ENCODE data around the gene LUZP4.

Gene LUZP4

DNA sequence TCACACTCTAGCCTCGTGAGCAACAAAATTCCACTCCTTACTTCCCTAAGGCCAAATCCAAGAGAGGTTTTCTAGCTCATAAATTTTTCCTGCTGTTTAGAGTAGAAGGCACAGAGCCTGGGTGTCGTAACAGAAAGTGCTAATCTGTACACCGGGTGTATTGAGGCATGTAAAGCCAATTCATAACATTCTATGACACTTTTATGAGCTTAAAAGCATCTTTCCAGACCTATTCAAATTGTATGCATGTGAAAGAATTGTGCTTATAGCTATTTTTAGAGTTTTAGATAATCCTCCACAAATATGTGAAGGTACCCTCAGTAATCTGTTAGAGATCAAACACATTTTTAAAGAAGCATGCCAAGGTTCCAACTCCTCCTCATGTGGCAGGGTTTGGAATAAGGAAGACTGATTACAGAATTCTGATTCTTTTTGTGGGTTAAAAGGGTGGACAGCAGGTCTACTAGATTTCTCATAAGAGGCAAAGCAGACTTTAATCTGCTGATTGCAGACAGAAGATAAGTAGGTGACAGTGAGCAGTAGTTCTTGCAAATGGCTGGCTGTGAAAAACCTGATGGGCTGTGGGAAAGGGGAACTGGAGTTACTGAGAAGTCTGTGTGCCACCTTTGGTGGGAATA lies 30.2 kb upstream of the LUZP4 start:
- TF ChIP-seq FOXP2 (optimal IDR thresholded peaks at IDR 0.05; ENCODE audit: borderline replicate concordance, extremely low read depth, extremely low read length, insufficient read depth) (no peak), REST (IDR thresholded peaks at IDR 0.05; ENCODE audit: insufficient read depth in 1 of 2, low read depth in 2 of 2, low read length in 2 of 2) (no peak), SIN3A (IDR thresholded peaks at IDR 0.05; ENCODE audit: borderline replicate concordance, insufficient read depth, low read length) (no peak), TAF1 (IDR thresholded peaks at IDR 0.05; ENCODE audit: borderline replicate concordance, insufficient read depth, low read length) (no peak), POLR2AphosphoS5 (IDR thresholded peaks at IDR 0.05; ENCODE audit: low read depth, low read length) (no peak)

- TF ChIP-seq REST (IDR thresholded peaks at IDR 0.05; ENCODE audit: insufficient read depth in 1 of 2, low read depth in 2 of 2, low read length in 2 of 2) (no peak), FOXP2 (optimal IDR thresholded peaks at IDR 0.05; ENCODE audit: borderline replicate concordance, extremely low read depth, extremely low read length, insufficient read depth) (no peak), TAF1 (IDR thresholded peaks at IDR 0.05; ENCODE audit: borderline replicate concordance, insufficient read depth, low read length) (no peak), SIN3A (IDR thresholded peaks at IDR 0.05; ENCODE audit: borderline replicate concordance, insufficient read depth, low read length) (no peak), POLR2AphosphoS5 (IDR thresholded peaks at IDR 0.05; ENCODE audit: low read depth, low read length) (no peak)
Measured at GRCh38 chrX:115260330-115260729, 29.2 kb upstream of the LUZP4 start.

GRCh38 chrX:115261148-115261547 lies 28.4 kb upstream of the LUZP4 start:
- no peak for TF ChIP-seq TAF1 (IDR thresholded peaks at IDR 0.05; ENCODE audit: borderline replicate concordance, insufficient read depth, low read length)
- TF ChIP-seq POLR2AphosphoS5 (IDR thresholded peaks at IDR 0.05; ENCODE audit: low read depth, low read length), result no peak
- no peak for TF ChIP-seq SIN3A (IDR thresholded peaks at IDR 0.05; ENCODE audit: borderline replicate concordance, insufficient read depth, low read length)
- TF ChIP-seq FOXP2 (optimal IDR thresholded peaks at IDR 0.05; ENCODE audit: borderline replicate concordance, extremely low read depth, extremely low read length, insufficient read depth), result no peak
- TF ChIP-seq REST (IDR thresholded peaks at IDR 0.05; ENCODE audit: insufficient read depth in 1 of 2, low read depth in 2 of 2, low read length in 2 of 2), result no peak

- no peak for TF ChIP-seq POLR2AphosphoS5 (IDR thresholded peaks at IDR 0.05; ENCODE audit: low read depth, low read length)
Measured at GRCh38 chrX:115264009-115264408, 25.5 kb upstream of the LUZP4 start.

DNA sequence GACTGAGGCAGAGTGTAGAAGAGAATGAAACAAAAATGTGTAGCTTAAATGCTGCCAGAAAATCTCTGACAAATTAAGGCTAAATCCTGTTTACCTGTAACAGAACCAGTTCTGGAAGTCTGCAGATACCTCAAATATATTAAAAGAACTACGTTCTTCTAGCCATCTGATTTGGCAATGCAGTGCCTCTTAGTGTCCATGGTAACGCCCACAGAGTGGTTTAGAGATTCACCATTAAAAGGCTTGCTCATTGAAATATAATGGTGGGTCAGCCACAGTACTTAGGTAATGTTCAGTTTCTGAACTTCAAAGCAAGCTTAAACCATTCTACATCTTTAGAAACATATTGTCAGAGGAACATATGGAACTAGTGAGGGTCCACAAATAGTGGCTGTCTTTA lies 23.2 kb upstream of the LUZP4 start:
- TF ChIP-seq TAF1 (IDR thresholded peaks at IDR 0.05; ENCODE audit: borderline replicate concordance, insufficient read depth, low read length) (no peak), SIN3A (IDR thresholded peaks at IDR 0.05; ENCODE audit: borderline replicate concordance, insufficient read depth, low read length) (no peak), FOXP2 (optimal IDR thresholded peaks at IDR 0.05; ENCODE audit: borderline replicate concordance, extremely low read depth, extremely low read length, insufficient read depth) (no peak)

DNA sequence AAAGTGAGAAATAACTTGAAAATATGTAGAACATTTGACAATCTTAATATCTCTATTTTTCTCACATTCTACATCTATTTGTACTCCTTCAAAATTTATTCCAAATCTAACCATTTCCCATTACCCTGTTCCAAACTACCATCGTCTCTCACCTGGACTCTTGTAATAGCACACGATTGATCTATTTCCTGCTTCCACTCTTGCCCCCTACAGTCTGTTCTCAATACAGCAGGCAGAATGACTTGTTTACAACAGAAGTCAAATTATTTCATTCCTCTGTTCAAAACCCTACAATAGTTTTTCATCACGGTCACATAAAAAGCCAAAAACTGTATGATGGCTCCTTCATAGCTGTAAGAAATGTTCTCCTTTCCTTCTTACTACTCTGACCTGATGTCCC lies 21.1 kb upstream of the LUZP4 start:
- TF ChIP-seq POLR2AphosphoS5 (IDR thresholded peaks at IDR 0.05; ENCODE audit: low read depth, low read length) (no peak), FOXP2 (optimal IDR thresholded peaks at IDR 0.05; ENCODE audit: borderline replicate concordance, extremely low read depth, extremely low read length, insufficient read depth) (no peak)
